Fibroblast of villous mesenchyme (primary cell): ENCODE data around the gene SCAMP1. TPM values are rescaled to one million over a fixed set of nuclear protein-coding genes. Genes with fewer than 3 reads are reported as not detected.
A peak's percentile ranks its signal among the peaks of the same experiment; 100 is the strongest.
"Not testable (repeated sequence)": the region's sequence is repeated elsewhere in the genome, so short reads cannot be mapped to it uniquely, and the experiment has no call there.

Source experiments
- DNase-seq: peaks from one replicate; pipeline ENCODE4 v3.0.0-alpha.2; 2010; ENCODE audit warnings: low read depth
- H3K4me3 ChIP-seq: 2 replicates; pipeline ENCODE4 v1.5.1; 2011; ENCODE audit warnings: low read depth, mild to moderate bottlenecking, low read length
- total RNA-seq: library from RNA; depleted of rRNA; stranded (reverse); fragments of >200 nt; gene quantifications from 2 replicates; pipeline ENCODE4 v1.2.3, GENCODE V29; 2012
- TF ChIP-seq, protein P1 (sequence below): IDR thresholded peaks from 2 replicates; pipeline ENCODE4 v1.5.1; 2012; ENCODE audit warnings: low read depth, mild to moderate bottlenecking, low read length; ENCODE audit not compliant: insufficient read depth

Gene SCAMP1
- total RNA-seq, 1 donor = 61.7 TPM

DNA sequence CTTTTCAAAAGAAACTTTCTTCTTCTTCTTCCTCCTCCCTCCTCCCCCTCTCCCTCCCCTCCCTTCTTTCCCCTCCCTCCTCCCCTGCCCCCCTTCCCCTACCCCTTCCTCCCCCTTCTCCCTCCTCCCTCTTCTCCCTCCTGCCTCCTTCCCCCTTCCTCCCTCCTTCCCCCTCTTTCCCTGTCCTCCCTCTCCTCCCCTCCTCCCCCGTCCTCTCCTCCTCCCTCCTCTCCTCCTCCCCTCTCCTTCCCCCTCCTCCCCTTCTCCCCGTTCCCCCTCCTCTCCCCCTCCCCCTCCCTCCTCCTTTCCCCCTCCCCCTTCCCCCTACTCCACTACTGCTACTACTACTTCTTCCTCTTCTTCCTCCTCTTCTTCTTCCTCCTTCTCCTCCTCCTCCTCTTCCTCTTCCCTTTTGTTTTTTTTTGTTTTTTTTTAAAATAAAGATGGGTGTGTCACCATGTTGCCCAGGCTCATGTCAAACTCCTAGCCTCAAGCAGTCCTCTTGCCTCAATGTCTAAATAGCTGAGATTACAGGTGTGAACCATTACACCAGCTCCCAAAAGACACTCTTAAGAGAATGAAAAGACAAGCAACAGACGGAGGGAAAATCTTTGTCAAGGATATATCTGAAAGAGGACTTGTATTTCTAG, 87.5 kb downstream of the SCAMP1 start:
- no peak overlapping the region for H3K4me3 ChIP-seq
- TF ChIP-seq, protein P1, sequence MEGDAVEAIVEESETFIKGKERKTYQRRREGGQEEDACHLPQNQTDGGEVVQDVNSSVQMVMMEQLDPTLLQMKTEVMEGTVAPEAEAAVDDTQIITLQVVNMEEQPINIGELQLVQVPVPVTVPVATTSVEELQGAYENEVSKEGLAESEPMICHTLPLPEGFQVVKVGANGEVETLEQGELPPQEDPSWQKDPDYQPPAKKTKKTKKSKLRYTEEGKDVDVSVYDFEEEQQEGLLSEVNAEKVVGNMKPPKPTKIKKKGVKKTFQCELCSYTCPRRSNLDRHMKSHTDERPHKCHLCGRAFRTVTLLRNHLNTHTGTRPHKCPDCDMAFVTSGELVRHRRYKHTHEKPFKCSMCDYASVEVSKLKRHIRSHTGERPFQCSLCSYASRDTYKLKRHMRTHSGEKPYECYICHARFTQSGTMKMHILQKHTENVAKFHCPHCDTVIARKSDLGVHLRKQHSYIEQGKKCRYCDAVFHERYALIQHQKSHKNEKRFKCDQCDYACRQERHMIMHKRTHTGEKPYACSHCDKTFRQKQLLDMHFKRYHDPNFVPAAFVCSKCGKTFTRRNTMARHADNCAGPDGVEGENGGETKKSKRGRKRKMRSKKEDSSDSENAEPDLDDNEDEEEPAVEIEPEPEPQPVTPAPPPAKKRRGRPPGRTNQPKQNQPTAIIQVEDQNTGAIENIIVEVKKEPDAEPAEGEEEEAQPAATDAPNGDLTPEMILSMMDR = no peak
- DNase-seq = no peak

DNA sequence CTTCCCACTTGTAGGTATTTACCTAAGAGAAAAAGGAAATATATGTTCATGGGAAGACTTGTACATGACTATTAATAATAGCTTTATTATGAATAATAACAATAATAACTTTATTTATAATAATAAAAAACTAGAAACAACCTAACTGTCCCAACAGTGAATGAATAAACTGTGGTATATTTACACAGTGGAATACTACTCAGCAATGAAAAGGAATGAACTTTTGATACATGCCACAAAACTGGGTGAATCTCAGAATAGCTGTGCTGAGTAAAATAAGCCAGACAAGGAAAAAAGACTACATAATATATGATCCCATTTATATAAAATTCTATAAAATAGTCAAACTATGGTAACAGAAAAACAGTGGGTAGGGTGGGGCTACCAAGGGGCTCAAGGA, 88.7 kb downstream of the SCAMP1 start:
- no peak overlapping the region for H3K4me3 ChIP-seq
- TF ChIP-seq, protein P1 = no peak
- DNase-seq = no peak

DNA sequence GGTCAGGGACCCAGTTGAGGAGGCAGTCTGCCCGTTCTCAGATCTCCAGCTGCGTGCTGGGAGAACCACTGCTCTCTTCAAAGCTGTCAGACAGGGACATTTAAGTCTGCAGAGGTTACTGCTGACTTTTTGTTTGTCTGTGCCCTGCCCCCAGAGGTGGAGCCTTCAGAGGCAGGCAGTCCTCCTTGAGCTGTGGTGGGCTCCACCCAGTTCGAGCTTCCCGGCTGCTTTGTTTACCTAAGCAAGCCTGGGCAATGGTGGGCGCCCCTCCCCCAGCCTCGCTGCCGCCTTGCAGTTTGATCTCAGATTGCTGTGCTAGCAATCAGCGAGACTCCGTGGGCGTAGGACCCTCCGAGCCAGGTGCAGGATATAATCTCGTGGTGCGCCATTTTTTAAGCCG, 97.1 kb downstream of the SCAMP1 start:
- not testable (repeated sequence) for DNase-seq

DNA sequence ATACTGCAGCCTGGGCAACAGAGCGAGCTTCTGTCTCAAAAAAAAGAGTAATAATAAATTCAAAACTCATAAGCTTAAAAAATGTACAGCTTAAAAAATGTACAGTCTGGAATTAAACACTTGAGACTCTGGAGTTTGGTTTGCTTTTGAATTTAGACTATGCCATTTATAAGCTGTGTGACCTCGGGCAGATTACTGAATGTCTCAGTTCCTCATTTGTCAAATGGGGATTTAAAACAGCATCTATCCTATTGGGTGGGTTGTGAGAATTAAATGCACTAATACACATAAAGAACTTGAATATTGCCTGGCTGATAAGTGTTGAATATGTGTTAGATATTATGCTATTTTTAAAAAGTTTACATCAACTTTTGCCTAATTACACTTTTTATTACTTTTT, 98.4 kb downstream of the SCAMP1 start:
- H3K4me3 ChIP-seq = no peak overlapping the region
- TF ChIP-seq, protein P1 = no peak
- DNase-seq = no peak

More for the DNA sequence above, 97.1 kb downstream of the SCAMP1 start:
- peak overlapping the region; percentile 40 for H3K4me3 ChIP-seq

DNA sequence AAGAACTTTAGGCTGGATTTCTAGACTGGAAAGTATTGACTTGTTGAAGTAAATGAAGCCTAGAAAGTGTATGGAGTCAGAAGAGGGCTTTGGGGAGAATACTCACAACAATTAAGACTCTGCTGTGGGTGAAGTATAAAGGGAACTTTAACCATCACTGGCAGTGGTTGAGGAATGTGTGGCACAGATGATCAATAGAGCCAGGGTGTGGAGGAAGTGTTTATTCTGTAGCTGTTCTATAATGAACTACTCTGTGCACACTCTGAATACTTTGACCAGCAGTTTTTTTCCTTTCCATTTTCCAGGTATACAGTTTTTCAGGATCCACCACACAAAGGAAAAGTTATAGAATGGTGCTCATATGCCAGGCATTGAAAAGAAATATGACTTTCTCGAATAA, 106.7 kb downstream of the SCAMP1 start:
- no peak for DNase-seq
- no peak overlapping the region for H3K4me3 ChIP-seq
- TF ChIP-seq, protein P1 = no peak

DNA sequence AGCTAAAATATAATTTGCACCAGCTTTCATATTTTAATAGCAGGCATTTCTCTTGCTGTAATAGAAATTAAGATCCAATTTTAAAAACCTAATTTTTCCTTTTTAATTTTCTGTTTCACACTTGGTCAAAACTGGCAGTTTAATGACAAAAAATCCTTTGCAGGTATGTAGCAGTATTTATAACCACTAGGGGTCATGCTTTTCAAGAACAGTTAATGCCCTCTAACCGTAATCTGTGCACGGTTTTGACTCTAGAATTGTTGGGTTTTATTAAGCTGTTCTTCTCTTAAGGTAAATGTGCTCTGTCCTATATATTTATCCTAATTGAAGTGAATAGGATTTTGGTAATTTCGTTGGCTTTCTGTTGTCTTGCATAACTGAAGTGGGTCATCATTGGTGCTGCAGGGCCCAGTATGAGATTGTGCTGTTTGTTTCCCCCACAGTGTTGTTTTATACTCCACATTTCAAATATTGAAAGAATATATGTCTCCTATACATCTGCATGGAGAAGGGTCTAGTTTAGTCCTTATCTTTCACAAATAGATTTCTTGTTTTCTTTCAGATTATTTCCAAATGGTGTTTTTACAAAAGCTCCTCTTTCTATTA, 107.4 kb downstream of the SCAMP1 start:
- TF ChIP-seq, protein P1 = peak; percentile 75
- peak; percentile 63 for DNase-seq
- H3K4me3 ChIP-seq = no peak overlapping the region

DNA sequence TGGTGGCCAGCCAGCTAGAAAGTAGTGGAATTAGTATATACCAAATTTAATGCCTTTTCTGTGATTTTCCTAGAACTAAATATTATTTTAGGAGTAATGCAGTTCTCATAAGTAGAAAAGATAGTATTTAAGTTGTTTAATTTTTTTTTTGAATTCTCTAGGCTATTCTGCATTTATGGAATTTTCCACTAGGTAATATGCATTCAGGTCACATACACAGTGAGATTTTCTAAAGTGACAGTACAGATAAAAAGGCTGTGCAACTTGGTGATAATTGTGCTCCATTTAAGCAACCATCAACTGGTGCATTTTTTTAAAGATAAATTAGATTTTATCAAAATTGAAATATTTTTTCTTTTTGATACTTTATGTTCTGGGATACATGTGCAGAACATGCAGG, 111.5 kb downstream of the SCAMP1 start:
- no peak for DNase-seq
- TF ChIP-seq, protein P1 = no peak
- no peak overlapping the region for H3K4me3 ChIP-seq
